Naive thymus-derived CD8-positive, alpha-beta T cell (primary cell): ENCODE data around the gene CRTC1. TPM values are rescaled to one million over a fixed set of nuclear protein-coding genes. Genes with fewer than 3 reads are reported as not detected.

Source experiments
- ATAC-seq, 2 donors: fragments of 150-1000 bp; cut with Tn5 transposase in 1 of 2; sonication (Bioruptor Pico), chemical (Tn5 transposase) in 1 of 2; 1 replicate in 1 of 2; 2 replicates in 1 of 2; pipeline ENCODE4 v1.10.0; 2021; ENCODE audit warnings: mild to moderate bottlenecking in 2 of 2, moderate library complexity in 2 of 2
- POLR2A ChIA-PET: fragments of 350-600 bp; sonication (Branson Sonifier 250); formaldehyde crosslinking; loops from one replicate; lab custom pipeline; 2021; ENCODE audit warnings: antibody characterized with exemption; lab: Charles Lee
- DNase-seq, 10 donors: peaks; one replicate each; pipeline versions ENCODE4 v3.0.0 to v3.0.0-alpha.2; 2020 to 2022
- H3K27ac Mint-ChIP-seq, 10 donors: one replicate each; pipeline ENCODE4 v1.8.0; 2020 to 2022; ENCODE audit warnings: mild to moderate bottlenecking in 10 of 10, mixed read lengths in 10 of 10, moderate library complexity in 4 of 10, inconsistent platforms in 1 of 10
- H3K27me3 Mint-ChIP-seq, 5 donors: one replicate each; pipeline ENCODE4 v1.8.0; 2021 to 2022; ENCODE audit warnings: mixed read lengths in 5 of 5
- H3K36me3 Mint-ChIP-seq, 3 donors: one replicate each; pipeline ENCODE4 v1.8.0; 2020 to 2022; ENCODE audit warnings: mixed read lengths in 3 of 3, mild to moderate bottlenecking in 2 of 3, inconsistent platforms in 1 of 3
- H3K4me1 Mint-ChIP-seq, 4 donors: one replicate each; pipeline ENCODE4 v1.8.0; 2021 to 2022; ENCODE audit warnings: mixed read lengths in 4 of 4
- H3K4me3 Mint-ChIP-seq, 10 donors: one replicate each; pipeline ENCODE4 v1.8.0; 2020 to 2022; ENCODE audit warnings: mild to moderate bottlenecking in 10 of 10, mixed read lengths in 10 of 10, moderate library complexity in 6 of 10, inconsistent platforms in 1 of 10
- H3K9me3 Mint-ChIP-seq, 9 donors: one replicate each; pipeline ENCODE4 v1.8.0; 2020 to 2022; ENCODE audit warnings: mixed read lengths in 9 of 9, mild to moderate bottlenecking in 3 of 9, inconsistent platforms in 1 of 9, moderate library complexity in 1 of 9
- polyA plus RNA-seq, 3 donors: library from polyadenylated mRNA; unstranded; fragments of 300-500 nt; fragmentation: Illumina TruSeq; gene quantifications; one replicate each; pipeline ENCODE4 v1.2.3, GENCODE V29; 2021
- total RNA-seq, 8 experiments: library from RNA in 2 of 8; stranded (reverse) in 2 of 8; gene quantifications; one replicate each; pipeline ENCODE4 v1.2.3 and lab custom pipeline; 2021 to 2026

The CRTC1 gene
- total and polyA plus RNA-seq, 5 experiments from 2014 or later = 1.2 to 25.7 (median 2.0) TPM

DNA sequence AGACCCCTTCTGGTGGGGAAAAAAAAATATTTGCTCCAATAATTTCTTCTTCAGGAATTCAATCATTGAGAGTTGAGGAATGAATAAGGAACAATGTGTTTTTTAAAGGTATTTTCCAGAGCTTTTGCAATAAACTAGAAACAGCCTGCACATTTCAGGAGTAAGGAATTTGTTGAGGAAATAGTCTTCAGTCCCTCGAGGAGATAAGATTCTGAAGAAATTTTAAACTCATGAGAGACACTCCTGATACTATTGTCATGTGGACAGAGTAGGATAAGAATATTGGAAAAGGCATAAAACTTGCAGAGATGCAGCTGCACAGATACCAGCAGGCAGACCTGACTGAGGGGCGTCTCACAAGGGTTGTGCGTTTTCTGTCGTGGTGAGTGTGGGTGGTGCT lies 71.0 kb downstream of the CRTC1 start:
- no peak overlapping the region for H3K4me3 Mint-ChIP-seq
- POLR2A ChIA-PET = interaction anchor here (1.1 kb wide), 1 partner anchor 19 kb away, joined by 3 read pairs; no protein-coding TSS in a partner anchor

GRCh38 chr19:18756896-18757295 lies 73.4 kb downstream of the CRTC1 start:
- Mint-ChIP-seq H3K9me3 (no peaks in the 10 kb centered on the region), H3K4me3 (no peak overlapping the region), H3K4me1 (peaks cover 0 to 2% (median 0%) of the 10 kb centered on the region in 4 donors), H3K36me3 (peaks cover 0 to 28% (median 11%) of the 10 kb centered on the region in 3 donors), H3K27ac (no peak overlapping the region), H3K27me3 (no peaks in the 10 kb centered on the region)
- DNase-seq (no peak), ATAC-seq (no peak)
- POLR2A ChIA-PET = no interaction called here

More for the DNA sequence above, 71.0 kb downstream of the CRTC1 start:
- H3K36me3 Mint-ChIP-seq = peaks cover 0 to 44% (median 14%) of the 10 kb centered on the region in 3 donors
- H3K27me3 Mint-ChIP-seq = no peaks in the 10 kb centered on the region
- no peak overlapping the region for H3K27ac Mint-ChIP-seq
- H3K4me1 Mint-ChIP-seq = peaks cover 0 to 4% (median 0%) of the 10 kb centered on the region in 4 donors
- no peak for ATAC-seq
- H3K9me3 Mint-ChIP-seq = no peaks in the 10 kb centered on the region
- no peak for DNase-seq

GRCh38 chr19:18759304-18759994 lies 76.0 kb downstream of the CRTC1 start:
- H3K27me3 Mint-ChIP-seq = no peaks in the 10 kb centered on the region
- H3K36me3 Mint-ChIP-seq = peaks cover 0 to 10% (median 1%) of the 10 kb centered on the region in 3 donors
- H3K27ac Mint-ChIP-seq = peak overlapping the region in 1 of 10 donors; percentile 21
- DNase-seq = no peak
- H3K4me1 Mint-ChIP-seq = peaks cover 0 to 2% (median under 1%) of the 10 kb centered on the region in 4 donors
- no peak for ATAC-seq
- POLR2A ChIA-PET = no interaction called here
- no peak overlapping the region for H3K4me3 Mint-ChIP-seq
- no peaks in the 10 kb centered on the region for H3K9me3 Mint-ChIP-seq

- Mint-ChIP-seq H3K36me3 (peaks cover 0 to 7% (median 0%) of the 10 kb centered on the region in 3 donors), H3K9me3 (no peaks in the 10 kb centered on the region), H3K4me3 (no peak overlapping the region), H3K27ac (peak overlapping the region in 1 of 10 donors; percentile 29), H3K27me3 (no peaks in the 10 kb centered on the region), H3K4me1 (peaks cover 0 to 2% (median under 1%) of the 10 kb centered on the region in 4 donors)
- DNase-seq (no peak), ATAC-seq (no peak)
- POLR2A ChIA-PET = no interaction called here
Measured at GRCh38 chr19:18759995-18760426, 76.5 kb downstream of the CRTC1 start.

DNA sequence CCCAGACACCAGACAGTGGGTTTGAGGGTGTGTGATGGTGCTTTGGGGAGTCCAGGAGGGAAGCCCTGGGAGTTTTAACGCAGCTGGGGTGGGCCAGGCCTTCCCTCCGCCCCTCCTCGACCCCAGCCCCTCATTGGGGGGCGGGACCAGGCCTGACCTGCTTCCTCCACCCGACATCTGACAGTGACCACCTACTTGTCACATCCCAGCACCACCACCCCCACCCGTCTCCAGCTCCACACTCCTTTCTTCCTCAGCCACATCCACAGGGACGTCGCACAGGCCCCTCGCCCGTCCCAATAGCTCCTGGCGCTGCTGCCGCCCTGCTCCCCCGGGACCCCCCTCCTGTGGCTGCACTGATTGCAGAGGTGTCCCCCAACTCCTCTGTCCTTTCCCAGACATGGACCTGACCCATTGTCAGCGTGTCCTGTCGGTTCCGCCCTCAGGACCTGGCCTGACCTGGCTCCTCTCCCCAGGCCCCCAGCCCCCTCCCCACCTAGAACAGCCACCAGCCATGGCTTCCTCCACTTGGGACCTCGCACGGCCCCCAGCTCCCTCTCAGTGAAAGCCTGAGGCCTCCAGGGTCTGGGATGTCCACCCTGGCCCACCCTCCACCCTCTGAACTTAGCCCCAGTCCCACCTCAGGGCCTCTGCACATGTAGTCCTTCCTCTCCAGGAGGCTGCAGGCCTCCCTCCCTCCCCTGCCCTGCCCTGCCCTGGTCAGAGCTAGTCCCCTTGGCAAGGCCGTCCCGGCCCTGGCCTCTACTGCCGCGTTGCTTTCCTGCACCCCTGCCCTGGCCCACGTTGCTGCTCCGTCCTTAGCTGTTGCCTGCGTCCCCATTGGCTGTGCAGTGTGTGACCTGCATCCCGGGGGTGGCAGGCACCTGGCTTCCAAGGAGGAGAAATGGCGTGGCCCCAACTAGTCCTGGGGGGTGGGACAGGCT lies 77.2 kb downstream of the CRTC1 start:
- Mint-ChIP-seq H3K27ac (no peak overlapping the region), H3K27me3 (no peaks in the 10 kb centered on the region), H3K4me1 (peaks cover 0 to 2% (median under 1%) of the 10 kb centered on the region in 4 donors), H3K36me3 (peaks cover 0 to 3% (median 0%) of the 10 kb centered on the region in 3 donors), H3K9me3 (no peaks in the 10 kb centered on the region), H3K4me3 (no peak overlapping the region)
- DNase-seq (no peak), ATAC-seq (no peak)
- POLR2A ChIA-PET = no interaction called here

DNA sequence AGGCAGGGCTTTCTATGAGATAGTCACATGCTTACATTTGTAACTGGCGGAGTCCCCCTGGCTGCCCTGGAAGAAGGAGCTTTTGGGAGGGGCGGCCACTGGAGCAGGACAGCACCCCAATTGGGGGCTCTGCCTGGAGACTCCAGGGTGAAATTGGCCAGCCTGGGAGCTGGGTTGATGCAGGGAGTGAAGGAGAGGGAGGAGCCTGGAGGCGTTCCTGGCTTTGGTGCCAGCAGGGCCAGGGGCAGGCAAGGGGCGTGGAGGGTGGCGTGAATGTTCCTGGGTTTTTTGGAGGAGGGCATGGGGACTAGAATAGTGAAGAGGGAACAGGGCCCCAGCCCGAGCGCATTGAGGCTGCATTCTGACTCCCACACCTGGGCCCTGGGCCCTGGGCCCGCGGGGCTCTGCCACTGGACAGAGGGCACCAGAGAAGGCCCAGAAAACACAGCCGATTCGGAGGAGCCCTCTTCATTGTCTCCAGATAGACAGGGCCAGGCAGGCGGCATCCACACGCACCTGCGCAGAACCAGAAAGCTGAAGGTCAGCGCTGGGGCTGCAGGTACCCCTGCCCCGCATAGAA lies 78.1 kb downstream of the CRTC1 start:
- DNase-seq (no peak), ATAC-seq (no peak)
- H3K9me3 Mint-ChIP-seq = no peaks in the 10 kb centered on the region
- peaks cover 0 to 1% (median 0%) of the 10 kb centered on the region in 3 donors for H3K36me3 Mint-ChIP-seq
- peaks cover 0 to 2% (median under 1%) of the 10 kb centered on the region in 4 donors for H3K4me1 Mint-ChIP-seq
- no peak overlapping the region for H3K27ac Mint-ChIP-seq
- H3K4me3 Mint-ChIP-seq = no peak overlapping the region
- POLR2A ChIA-PET = no interaction called here
- no peaks in the 10 kb centered on the region for H3K27me3 Mint-ChIP-seq

DNA sequence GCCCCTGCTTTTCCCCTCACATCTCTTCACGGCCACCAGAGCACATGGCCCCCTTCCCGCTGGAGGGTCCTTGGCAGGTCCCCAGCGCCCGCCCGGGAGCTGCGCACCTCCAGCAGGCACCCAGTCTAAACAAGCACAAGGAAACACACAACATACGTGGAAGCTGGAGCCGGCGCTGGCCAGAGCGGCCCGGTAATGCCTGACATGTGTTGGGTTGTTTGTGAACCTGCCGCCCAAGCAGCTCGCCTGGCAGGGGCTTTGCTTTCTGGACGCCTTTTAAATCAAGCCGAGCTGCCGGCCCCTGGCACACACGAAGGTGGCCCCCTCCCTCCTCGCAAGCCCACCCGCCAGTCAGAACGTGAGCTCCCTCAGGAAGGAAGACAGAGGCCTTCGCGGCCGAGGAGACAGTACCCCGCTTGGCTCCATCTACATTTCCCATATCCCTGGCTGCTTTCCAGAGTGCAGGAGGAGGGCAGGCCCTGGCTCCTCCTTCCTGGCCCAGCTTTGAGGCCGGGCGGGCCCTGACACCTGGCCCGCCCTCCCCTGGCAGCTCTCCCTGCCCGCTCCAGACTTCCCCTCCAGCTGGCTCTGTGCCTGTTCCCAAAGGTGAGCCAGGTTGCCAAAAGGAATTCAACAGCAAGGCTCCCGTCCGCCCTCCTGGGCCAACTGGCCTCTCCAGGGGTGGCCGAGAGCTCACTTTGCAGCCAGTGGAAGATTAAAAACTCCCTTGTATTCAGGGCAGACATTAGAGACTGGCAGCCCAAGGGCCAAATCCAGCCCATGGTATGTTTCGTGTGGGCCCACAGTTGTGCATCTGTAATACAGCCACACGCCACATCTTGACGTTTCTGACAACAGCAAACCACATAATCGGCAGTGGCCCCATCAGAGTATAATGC lies 78.9 kb downstream of the CRTC1 start:
- Mint-ChIP-seq H3K27me3 (no peaks in the 10 kb centered on the region), H3K9me3 (no peaks in the 10 kb centered on the region), H3K27ac (no peak overlapping the region), H3K4me1 (peaks cover 0 to 2% (median under 1%) of the 10 kb centered on the region in 4 donors), H3K36me3 (peaks cover 0 to 6% (median 3%) of the 10 kb centered on the region in 3 donors), H3K4me3 (no peak overlapping the region)
- ATAC-seq (no peak), DNase-seq (no peak)
- POLR2A ChIA-PET = no interaction called here

DNA sequence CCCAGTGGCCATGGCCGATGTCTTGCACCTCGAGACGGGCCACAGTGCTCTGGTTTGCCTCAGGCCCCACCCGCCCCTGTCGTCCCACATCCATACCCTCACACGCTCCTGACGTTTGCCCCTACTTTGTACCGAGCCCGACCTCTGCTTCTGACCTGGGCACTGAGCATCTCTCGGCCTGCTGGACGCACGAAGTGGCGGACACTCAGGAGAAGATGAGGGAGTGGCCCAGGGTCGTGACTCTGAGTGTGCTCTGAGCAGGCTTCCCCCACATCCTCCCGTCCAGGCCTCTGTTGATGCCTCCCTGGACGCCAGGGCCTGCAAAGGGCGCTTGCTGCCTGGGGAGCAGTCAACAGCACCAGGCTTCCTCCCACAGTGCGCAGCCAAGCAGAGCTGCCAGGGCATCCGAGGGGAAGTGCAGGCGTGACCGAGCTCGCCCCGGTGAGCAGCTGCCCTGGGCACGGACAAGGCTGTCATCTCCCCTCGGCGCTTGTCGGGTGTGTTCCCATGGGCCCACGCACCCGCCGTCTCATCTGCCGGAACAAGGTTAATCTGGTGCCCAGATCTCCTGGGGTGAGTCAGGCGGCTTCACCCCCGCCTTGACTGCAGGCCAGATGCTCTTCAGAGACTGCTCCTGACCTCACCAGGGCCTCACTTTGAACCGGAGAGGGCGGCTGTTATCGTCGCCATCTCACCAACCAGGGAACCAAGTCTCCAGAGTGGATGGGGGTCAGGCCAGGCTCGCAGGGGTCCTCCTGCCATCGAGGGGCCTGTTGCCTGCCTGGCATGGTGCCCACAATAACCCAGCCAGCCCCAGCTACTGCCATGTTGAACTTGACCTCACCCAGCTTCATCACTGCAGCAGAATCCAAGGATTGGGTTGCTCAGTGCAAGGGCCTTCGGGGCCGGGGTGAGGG lies 80.5 kb downstream of the CRTC1 start:
- DNase-seq (no peak), ATAC-seq (no peak)
- no peak overlapping the region for H3K4me3 Mint-ChIP-seq

DNA sequence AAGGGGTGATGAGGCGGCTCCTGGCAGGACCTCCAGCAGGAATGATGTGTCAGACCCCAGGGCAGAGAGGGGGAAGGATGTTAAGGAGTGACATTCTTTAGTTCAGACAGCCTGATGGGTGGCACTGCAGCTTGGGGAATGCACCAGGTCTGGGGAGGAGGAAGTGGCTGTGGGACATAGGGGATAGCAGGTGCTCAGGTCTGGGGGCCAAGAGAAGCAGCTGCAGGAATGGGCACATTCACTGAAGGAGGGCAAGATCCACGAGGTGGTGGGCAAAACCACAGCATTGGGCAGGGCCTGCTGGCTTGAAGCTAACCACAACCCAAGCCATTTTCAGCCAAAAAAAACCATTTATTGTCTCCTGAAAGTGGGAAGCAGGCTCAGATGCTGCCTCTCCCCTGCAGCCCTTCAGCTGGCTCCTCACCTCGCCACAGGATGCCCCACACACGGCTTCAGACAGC lies 81.1 kb downstream of the CRTC1 start:
- Mint-ChIP-seq H3K4me1 (peaks cover 0 to 2% (median under 1%) of the 10 kb centered on the region in 4 donors), H3K4me3 (no peak overlapping the region), H3K27ac (peak overlapping the region in 1 of 10 donors; percentile 19), H3K9me3 (no peaks in the 10 kb centered on the region), H3K27me3 (no peaks in the 10 kb centered on the region), H3K36me3 (peaks cover 0 to 9% (median 3%) of the 10 kb centered on the region in 3 donors)
- ATAC-seq (no peak), DNase-seq (no peak)
- POLR2A ChIA-PET = interaction anchor here (1.2 kb wide), 1 partner anchor 9 kb away, joined by 3 read pairs; no protein-coding TSS in a partner anchor

More for the DNA sequence above, 80.5 kb downstream of the CRTC1 start:
- H3K9me3 Mint-ChIP-seq = no peaks in the 10 kb centered on the region
- peaks cover 0 to 9% (median 3%) of the 10 kb centered on the region in 3 donors for H3K36me3 Mint-ChIP-seq
- peak overlapping the region in 1 of 10 donors; percentile 69 for H3K27ac Mint-ChIP-seq
- H3K27me3 Mint-ChIP-seq = no peaks in the 10 kb centered on the region
- peaks cover 0 to 2% (median under 1%) of the 10 kb centered on the region in 4 donors for H3K4me1 Mint-ChIP-seq
- POLR2A ChIA-PET = no interaction called here

DNA sequence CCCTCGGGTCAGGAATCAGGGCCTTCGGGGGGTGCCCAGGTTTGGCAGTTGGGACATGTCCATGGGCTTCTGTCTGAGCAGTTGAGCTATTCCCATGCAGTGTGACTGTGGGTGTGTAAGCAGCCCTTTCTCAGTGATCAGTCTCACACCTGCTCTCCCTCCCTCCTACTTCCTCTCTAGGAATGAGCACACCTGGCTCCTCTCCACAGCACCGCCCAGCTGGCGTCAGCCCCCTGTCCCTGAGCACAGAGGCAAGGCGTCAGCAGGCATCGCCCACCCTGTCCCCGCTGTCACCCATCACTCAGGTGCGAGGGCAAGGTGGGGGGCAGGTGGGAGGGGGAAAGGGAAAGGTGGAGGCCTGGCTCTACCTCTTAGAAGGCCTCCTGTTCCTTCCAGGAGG lies 81.7 kb downstream of the CRTC1 start:
- Mint-ChIP-seq H3K9me3 (no peaks in the 10 kb centered on the region), H3K27ac (peak overlapping the region in 1 of 10 donors; percentile 48), H3K27me3 (no peaks in the 10 kb centered on the region), H3K4me1 (peaks cover 0 to 2% (median under 1%) of the 10 kb centered on the region in 4 donors), H3K4me3 (no peak overlapping the region), H3K36me3 (peaks cover 0 to 9% (median 3%) of the 10 kb centered on the region in 3 donors)
- DNase-seq = no peak
- ATAC-seq = no peak
- POLR2A ChIA-PET = interaction anchor here (0.7 to 1.2 kb wide), 2 partner anchors 9 to 168 kb away, joined by 3 read pairs; no protein-coding TSS in a partner anchor
